M059J (cell line): ENCODE data around the gene DOCK1. TPM values are rescaled to one million over a fixed set of nuclear protein-coding genes. Genes with fewer than 3 reads are reported as not detected.
A peak's percentile ranks its signal among the peaks of the same experiment; 100 is the strongest.

Experiments
- DNase-seq: peaks from one replicate; pipeline ENCODE4 v3.0.0-alpha.2; 2012; ENCODE audit warnings: low read depth
- total RNA-seq: library from RNA; depleted of rRNA; stranded (reverse); fragments of >200 nt; shearing (Covaris generic); gene quantifications from 2 replicates; pipeline ENCODE4 v1.2.3, GENCODE V29; 2014; rRNA removed

DOCK1 gene
- total RNA-seq, 1 experiment from 2014 or later = 29.0 TPM

GRCh38 chr10:127458829-127459228, 553.6 kb downstream of the DOCK1 start:
- DNase-seq = no peak

GRCh38 chr10:127459918-127460317, 554.7 kb downstream of the DOCK1 start:
- no peak for DNase-seq

- DNase-seq = no peak
Observed at GRCh38 chr10:127462643-127463295, 557.5 kb downstream of the DOCK1 start.

GRCh38 chr10:127463548-127463947, 558.3 kb downstream of the DOCK1 start:
- DNase-seq = no peak

- DNase-seq = no peak
Observed at GRCh38 chr10:127464561-127464960, 559.3 kb downstream of the DOCK1 start.

GRCh38 chr10:127467811-127468210, 562.6 kb downstream of the DOCK1 start:
- no peak for DNase-seq

- no peak for DNase-seq
Observed at GRCh38 chr10:127468632-127469031, 563.4 kb downstream of the DOCK1 start.

GRCh38 chr10:127470911-127471310, 565.7 kb downstream of the DOCK1 start:
- no peak for DNase-seq

GRCh38 chr10:127472976-127473375, 567.7 kb downstream of the DOCK1 start:
- DNase-seq = no peak

- no peak for DNase-seq
Observed at GRCh38 chr10:127474501-127474900, 569.3 kb downstream of the DOCK1 start.

GRCh38 chr10:127485153-127485857, 580.1 kb downstream of the DOCK1 start:
- peak; percentile 32 for DNase-seq

GRCh38 chr10:127486355-127486754, 581.1 kb downstream of the DOCK1 start:
- no peak for DNase-seq

GRCh38 chr10:127492607-127493250, 587.5 kb downstream of the DOCK1 start:
- DNase-seq = no peak

GRCh38 chr10:127496035-127496434, 590.8 kb downstream of the DOCK1 start:
- DNase-seq = no peak

- no peak for DNase-seq
Observed at GRCh38 chr10:127497685-127498084, 592.5 kb downstream of the DOCK1 start.

GRCh38 chr10:127498087-127498486, 592.9 kb downstream of the DOCK1 start:
- DNase-seq = no peak

GRCh38 chr10:127500127-127500526, 594.9 kb downstream of the DOCK1 start:
- DNase-seq = no peak

Other genes with a start within 250 kb of the DOCK1 start
- gene C10orf90, start 234.7 kb upstream of the DOCK1 start, total RNA-seq = 1.8 and 2.2 TPM in 2 replicates